Liver (tissue), 9 donors: ENCODE results near the gene ZNF524. TPM values are rescaled to one million over a fixed set of nuclear protein-coding genes. Genes with fewer than 3 reads are reported as not detected.

Experiments
- DNase-seq: peaks from one replicate; pipeline ENCODE4 v3.0.0-alpha.2; 2017; ENCODE audit warnings: low spot score
- H3K27ac ChIP-seq, 2 donors: one replicate each; pipeline ENCODE4 v1.7.0; 2013; ENCODE audit warnings: inconsistent platforms in 2 of 2, low read length in 2 of 2, control low read depth in 1 of 2, low read depth in 1 of 2, mild to moderate bottlenecking in 1 of 2
- H3K27me3 ChIP-seq, 4 donors: one replicate each; pipeline versions ENCODE4 v1.6.1 to v1.7.0; 2013; ENCODE audit warnings: low read length in 3 of 4, inconsistent platforms in 1 of 4, mild to moderate bottlenecking in 1 of 4, moderate library complexity in 1 of 4; ENCODE audit not compliant: control insufficient read depth in 4 of 4, insufficient read depth in 4 of 4
- H3K36me3 ChIP-seq, 4 donors: one replicate each; pipeline versions ENCODE4 v1.6.1 to v1.7.0; 2013; ENCODE audit warnings: low read length in 3 of 4, mild to moderate bottlenecking in 3 of 4, low read depth in 1 of 4, moderate library complexity in 1 of 4; ENCODE audit not compliant: control insufficient read depth in 4 of 4, insufficient read depth in 3 of 4
- H3K4me1 ChIP-seq, 4 donors: one replicate each; pipeline versions ENCODE4 v1.6.1 to v1.7.0; 2013; ENCODE audit warnings: low read length in 3 of 4, mild to moderate bottlenecking in 3 of 4, moderate library complexity in 1 of 4; ENCODE audit not compliant: control insufficient read depth in 4 of 4, insufficient read depth in 4 of 4
- H3K4me3 ChIP-seq, 3 donors: one replicate each; pipeline versions ENCODE4 v1.6.1 to v1.7.0; 2013; ENCODE audit warnings: low read length in 3 of 3, control low read depth in 1 of 3, low read depth in 1 of 3, mild to moderate bottlenecking in 1 of 3
- H3K9ac ChIP-seq, 2 donors: one replicate each; pipeline ENCODE4 v1.7.0; 2013; ENCODE audit warnings: low read length in 2 of 2, mild to moderate bottlenecking in 2 of 2, moderate library complexity in 2 of 2, control low read depth in 1 of 2, low read depth in 1 of 2
- H3K9me3 ChIP-seq, 4 donors: one replicate each; pipeline versions ENCODE4 v1.6.1 to v1.7.0; 2013; ENCODE audit warnings: low read length in 3 of 4; ENCODE audit not compliant: control insufficient read depth in 4 of 4
- EGR1 ChIP-seq, 2 donors: IDR thresholded peaks; 2 replicates each; pipeline ENCODE4 v1.6.1; 2016 to 2018; ENCODE audit warnings: antibody characterized with exemption in 2 of 2, low read depth in 2 of 2
- FOXA1 ChIP-seq: IDR thresholded peaks from 2 replicates; pipeline ENCODE4 v1.6.1; 2016; ENCODE audit warnings: antibody characterized with exemption
- FOXA2 ChIP-seq: IDR thresholded peaks from 2 replicates; pipeline ENCODE4 v1.6.1; 2016; ENCODE audit warnings: antibody characterized with exemption
- GABPA ChIP-seq, 2 donors: IDR thresholded peaks in 1 of 2; conservative IDR thresholded peaks in 1 of 2; 2 replicates each; pipeline ENCODE4 v1.6.1; 2016; ENCODE audit warnings: antibody characterized with exemption in 2 of 2, mild to moderate bottlenecking in 1 of 2, moderate library complexity in 1 of 2
- HNF4A ChIP-seq, 2 donors: conservative IDR thresholded peaks; 2 replicates each; pipeline ENCODE4 v1.6.1; 2016; ENCODE audit warnings: antibody characterized with exemption in 2 of 2, mild to moderate bottlenecking in 2 of 2
- HNF4G ChIP-seq: IDR thresholded peaks from 2 replicates; pipeline ENCODE4 v1.6.1; 2016; ENCODE audit warnings: antibody characterized with exemption
- NR2F2 ChIP-seq: IDR thresholded peaks from 2 replicates; pipeline ENCODE4 v1.6.1; 2016; ENCODE audit warnings: antibody characterized with exemption
- RAD21 ChIP-seq, 2 donors: IDR thresholded peaks; 2 replicates each; pipeline ENCODE4 v1.6.1; 2016; ENCODE audit warnings: antibody characterized with exemption in 2 of 2, mild to moderate bottlenecking in 2 of 2
- REST ChIP-seq: IDR thresholded peaks from 2 replicates; pipeline ENCODE4 v1.6.1; 2016; ENCODE audit warnings: antibody characterized with exemption, mild to moderate bottlenecking
- RXRA ChIP-seq, 2 donors: IDR thresholded peaks; 2 replicates each; pipeline ENCODE4 v1.6.1; 2017 to 2018; ENCODE audit warnings: antibody characterized with exemption in 2 of 2, mild to moderate bottlenecking in 1 of 2
- SP1 ChIP-seq: IDR thresholded peaks from 2 replicates; pipeline ENCODE4 v1.6.1; 2018; ENCODE audit warnings: antibody characterized with exemption, mild to moderate bottlenecking
- TAF1 ChIP-seq: conservative IDR thresholded peaks from 2 replicates; pipeline ENCODE4 v1.6.1; 2016; ENCODE audit warnings: antibody characterized with exemption, mild to moderate bottlenecking
- YY1 ChIP-seq: IDR thresholded peaks from 2 replicates; pipeline ENCODE4 v1.6.1; 2016; ENCODE audit warnings: antibody characterized with exemption, mild to moderate bottlenecking
- WGBS: extraction: QIAGEN DNeasy Blood & Tissue Kit; methylation state at CpG from one replicate; pipeline ENCODE4 v1.1.7; 2013; 5-methylcytosine and 5-hydroxymethylcytosine counted together
- polyA plus RNA-seq, 2 donors: library from polyadenylated mRNA; stranded (reverse) in 1 of 2; unstranded in 1 of 2; fragments of 200-250 nt in 1 of 2; fragments of >200 nt in 1 of 2; fragmentation: Nextera tagmentation in 1 of 2; extraction: Ambion mirVana in 1 of 2; gene quantifications; one replicate each; pipeline versions ENCODE4 v1.2.1 to v1.2.3, GENCODE V29; 2013 to 2015
- total RNA-seq, 2 donors: library from RNA; depleted of rRNA; stranded (reverse); fragments of >200 nt; gene quantifications; one replicate each; pipeline ENCODE4 v1.2.3, GENCODE V29; 2014
- TF ChIP-seq, protein P1 (sequence below): fragments of 150-350 bp; IDR thresholded peaks from 2 replicates; pipeline ENCODE4 v1.5.1; 2017; ENCODE audit warnings: improper control_type of control experiment, low read depth, low read length; ENCODE audit not compliant: missing input control
- TF ChIP-seq, protein P2 (sequence below): IDR thresholded peaks from 2 replicates; pipeline ENCODE4 v1.6.1; 2016; ENCODE audit warnings: antibody characterized with exemption
- TF ChIP-seq, protein P3 (sequence below): IDR thresholded peaks from 2 replicates; pipeline ENCODE4 v1.6.1; 2016; ENCODE audit warnings: antibody characterized with exemption
- donor health status: healthy.
- donor health status: healthy.
- donor health status: healthy.
- donor health status: healthy.
- donor health status: healthy.

The ZNF524 gene
- total and polyA plus RNA-seq, 4 donors, result 6.7 to 12.3 (median 10.2) TPM

DNA sequence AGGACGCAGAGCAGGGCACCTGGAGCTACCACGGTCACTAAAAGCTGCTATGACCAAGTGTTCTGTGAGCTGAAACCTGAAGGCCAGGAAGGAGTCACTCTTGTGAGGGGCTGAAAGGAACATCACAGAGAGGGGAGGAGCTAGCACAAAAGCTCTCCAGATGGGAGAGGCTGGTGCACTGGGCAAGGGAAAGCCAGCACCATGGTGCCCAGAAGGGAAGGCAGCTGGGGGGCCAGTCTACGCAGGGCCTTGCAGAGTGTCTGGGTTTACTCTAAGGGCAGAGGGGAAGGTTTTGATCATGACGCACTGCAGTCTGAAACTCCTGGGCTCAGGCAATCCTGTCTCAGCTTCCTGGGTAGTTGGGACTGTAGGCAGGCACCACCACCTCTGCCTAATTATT lies 36.6 kb downstream of the ZNF524 start:
- no peaks in the 10 kb centered on the region for H3K9me3 ChIP-seq
- H3K4me1 ChIP-seq, result peaks cover 16 to 60% (median 41%) of the 10 kb centered on the region in 4 donors
- H3K9ac ChIP-seq, result no peak overlapping the region
- H3K36me3 ChIP-seq, result no peaks in the 10 kb centered on the region
- no peaks in the 10 kb centered on the region for H3K27me3 ChIP-seq
- H3K27ac ChIP-seq, result no peak overlapping the region
- H3K4me3 ChIP-seq, result no peak overlapping the region
- DNase-seq, result no peak
- 85% methylated on average over 4 of the region's 4 CpGs for WGBS
- TF ChIP-seq HNF4G (no peak), EGR1 (IDR thresholded peaks at IDR 0.05; ENCODE audit: low read depth in 2 of 2) (no peak), GABPA (IDR thresholded peaks at IDR 0.05 in 1 of 2, conservative IDR thresholded peaks at IDR 0.05 in 1 of 2) (no peak), RXRA (IDR thresholded peaks at IDR 0.05) (no peak), TAF1 (no peak), NR2F2 (no peak), RAD21 (IDR thresholded peaks at IDR 0.05) (no peak), HNF4A (conservative IDR thresholded peaks at IDR 0.05) (no peak), FOXA1 (no peak), YY1 (no peak)
- TF ChIP-seq, protein P1, sequence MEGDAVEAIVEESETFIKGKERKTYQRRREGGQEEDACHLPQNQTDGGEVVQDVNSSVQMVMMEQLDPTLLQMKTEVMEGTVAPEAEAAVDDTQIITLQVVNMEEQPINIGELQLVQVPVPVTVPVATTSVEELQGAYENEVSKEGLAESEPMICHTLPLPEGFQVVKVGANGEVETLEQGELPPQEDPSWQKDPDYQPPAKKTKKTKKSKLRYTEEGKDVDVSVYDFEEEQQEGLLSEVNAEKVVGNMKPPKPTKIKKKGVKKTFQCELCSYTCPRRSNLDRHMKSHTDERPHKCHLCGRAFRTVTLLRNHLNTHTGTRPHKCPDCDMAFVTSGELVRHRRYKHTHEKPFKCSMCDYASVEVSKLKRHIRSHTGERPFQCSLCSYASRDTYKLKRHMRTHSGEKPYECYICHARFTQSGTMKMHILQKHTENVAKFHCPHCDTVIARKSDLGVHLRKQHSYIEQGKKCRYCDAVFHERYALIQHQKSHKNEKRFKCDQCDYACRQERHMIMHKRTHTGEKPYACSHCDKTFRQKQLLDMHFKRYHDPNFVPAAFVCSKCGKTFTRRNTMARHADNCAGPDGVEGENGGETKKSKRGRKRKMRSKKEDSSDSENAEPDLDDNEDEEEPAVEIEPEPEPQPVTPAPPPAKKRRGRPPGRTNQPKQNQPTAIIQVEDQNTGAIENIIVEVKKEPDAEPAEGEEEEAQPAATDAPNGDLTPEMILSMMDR, result no peak
- TF ChIP-seq, protein P2, sequence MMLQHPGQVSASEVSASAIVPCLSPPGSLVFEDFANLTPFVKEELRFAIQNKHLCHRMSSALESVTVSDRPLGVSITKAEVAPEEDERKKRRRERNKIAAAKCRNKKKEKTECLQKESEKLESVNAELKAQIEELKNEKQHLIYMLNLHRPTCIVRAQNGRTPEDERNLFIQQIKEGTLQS, result no peak
- TF ChIP-seq, protein P3, sequence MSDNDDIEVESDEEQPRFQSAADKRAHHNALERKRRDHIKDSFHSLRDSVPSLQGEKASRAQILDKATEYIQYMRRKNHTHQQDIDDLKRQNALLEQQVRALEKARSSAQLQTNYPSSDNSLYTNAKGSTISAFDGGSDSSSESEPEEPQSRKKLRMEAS, result no peak

DNA sequence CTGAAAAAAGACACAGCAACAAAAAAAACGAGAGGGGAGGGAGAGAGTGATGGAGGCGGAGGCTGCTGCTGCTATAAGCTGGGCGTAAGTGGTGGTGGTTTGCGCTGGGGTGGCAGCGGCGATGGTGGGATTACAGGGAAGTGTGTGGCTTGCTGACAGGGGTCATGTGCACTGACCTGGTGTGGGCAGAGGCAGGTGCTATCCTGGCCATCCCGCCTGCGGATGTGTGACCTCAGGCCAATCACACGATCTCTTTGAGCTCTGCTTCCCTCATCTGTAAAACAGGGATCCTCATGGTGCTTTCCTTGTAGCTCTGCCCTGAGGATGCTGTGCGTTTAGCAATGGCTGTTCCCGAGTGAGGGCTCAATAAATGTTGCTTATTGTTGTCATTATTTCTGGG lies 37.4 kb downstream of the ZNF524 start:
- Histone ChIP-seq H3K36me3 (no peaks in the 10 kb centered on the region), H3K27me3 (no peaks in the 10 kb centered on the region), H3K9me3 (no peaks in the 10 kb centered on the region), H3K9ac (no peak overlapping the region), H3K27ac (no peak overlapping the region), H3K4me3 (no peak overlapping the region), H3K4me1 (peaks cover 19 to 67% (median 47%) of the 10 kb centered on the region in 4 donors)
- no peak for DNase-seq
- no peak for TF ChIP-seq HNF4A (conservative IDR thresholded peaks at IDR 0.05)
- TF ChIP-seq REST, result no peak
- no peak for TF ChIP-seq HNF4G
- TF ChIP-seq FOXA2, result no peak
- TF ChIP-seq EGR1 (IDR thresholded peaks at IDR 0.05; ENCODE audit: low read depth in 2 of 2), result no peak
- TF ChIP-seq SP1, result no peak
- TF ChIP-seq YY1, result no peak
- TF ChIP-seq RXRA (IDR thresholded peaks at IDR 0.05), result no peak
- TF ChIP-seq, protein P3, result no peak
- TF ChIP-seq NR2F2, result no peak
- TF ChIP-seq RAD21 (IDR thresholded peaks at IDR 0.05), result no peak
- TF ChIP-seq, protein P2, result no peak
- no peak for TF ChIP-seq FOXA1
- 85% methylated on average over 11 of the region's 11 CpGs for WGBS
